BE2C (cell line): Measurements from ENCODE around the gene TNFAIP6. TPM values are rescaled to one million over a fixed set of nuclear protein-coding genes. Genes with fewer than 3 reads are reported as not detected.
"Not testable (repeated sequence)": the region's sequence is repeated elsewhere in the genome, so short reads cannot be mapped to it uniquely, and the experiment has no call there.

Experiments
- DNase-seq: peaks from one replicate; pipeline ENCODE4 v3.0.0-alpha.2; 2020
- H3K27me3 ChIP-seq: fragments of 250-450 bp; sonication (Bioruptor Pico); 2 replicates; pipeline ENCODE4 v1.5.1; 2020; ENCODE audit warnings: mild to moderate bottlenecking
- H3K36me3 ChIP-seq: fragments of 250-450 bp; sonication (Bioruptor Pico); 2 replicates; pipeline ENCODE4 v1.5.1; 2020; ENCODE audit warnings: mild to moderate bottlenecking
- H3K4me1 ChIP-seq: fragments of 250-450 bp; sonication (Bioruptor Pico); 2 replicates; pipeline ENCODE4 v1.5.1; 2020
- H3K4me3 ChIP-seq: 2 replicates; pipeline ENCODE4 v1.5.1; 2011; ENCODE audit warnings: low read depth, low read length
- H3K9me3 ChIP-seq: fragments of 250-450 bp; sonication (Bioruptor Pico); 2 replicates; pipeline ENCODE4 v1.5.1; 2020
- polyA plus RNA-seq: library from polyadenylated mRNA; unstranded; fragments of >200 nt; gene quantifications from one replicate; pipeline ENCODE4 v1.2.1, GENCODE V29; 2012; ENCODE audit warnings: low read depth, missing spikeins; ENCODE audit not compliant: insufficient read length, insufficient read depth
- TF ChIP-seq, protein P1 (sequence below): IDR thresholded peaks from 2 replicates; pipeline ENCODE4 v1.5.1; 2012; ENCODE audit warnings: mild to moderate bottlenecking, low read depth, low read length

Gene TNFAIP6, protein sequence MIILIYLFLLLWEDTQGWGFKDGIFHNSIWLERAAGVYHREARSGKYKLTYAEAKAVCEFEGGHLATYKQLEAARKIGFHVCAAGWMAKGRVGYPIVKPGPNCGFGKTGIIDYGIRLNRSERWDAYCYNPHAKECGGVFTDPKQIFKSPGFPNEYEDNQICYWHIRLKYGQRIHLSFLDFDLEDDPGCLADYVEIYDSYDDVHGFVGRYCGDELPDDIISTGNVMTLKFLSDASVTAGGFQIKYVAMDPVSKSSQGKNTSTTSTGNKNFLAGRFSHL
- polyA plus RNA-seq, result not detected

DNA sequence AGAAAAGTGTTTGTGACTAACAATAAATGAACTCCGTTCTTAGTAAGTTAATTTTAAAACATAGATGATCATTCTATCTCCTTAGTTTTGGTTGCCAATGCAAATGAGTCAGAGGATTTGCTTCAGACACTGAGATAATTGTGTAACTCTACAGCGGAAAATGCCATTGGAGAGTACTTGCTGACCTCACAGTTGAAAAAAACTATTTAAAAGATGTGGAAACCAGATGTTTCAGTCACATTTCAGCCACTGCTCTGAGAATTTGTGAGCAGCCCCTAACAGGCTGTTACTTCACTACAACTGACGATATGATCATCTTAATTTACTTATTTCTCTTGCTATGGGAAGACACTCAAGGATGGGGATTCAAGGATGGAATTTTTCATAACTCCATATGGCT lies at the start of gene TNFAIP6:
Gene TNFAIP6 (plus strand): TSS at position 234 of the 400 bp plus-strand sequence. CDS start 75 bp downstream, at position 309.
- TF ChIP-seq, protein P1, sequence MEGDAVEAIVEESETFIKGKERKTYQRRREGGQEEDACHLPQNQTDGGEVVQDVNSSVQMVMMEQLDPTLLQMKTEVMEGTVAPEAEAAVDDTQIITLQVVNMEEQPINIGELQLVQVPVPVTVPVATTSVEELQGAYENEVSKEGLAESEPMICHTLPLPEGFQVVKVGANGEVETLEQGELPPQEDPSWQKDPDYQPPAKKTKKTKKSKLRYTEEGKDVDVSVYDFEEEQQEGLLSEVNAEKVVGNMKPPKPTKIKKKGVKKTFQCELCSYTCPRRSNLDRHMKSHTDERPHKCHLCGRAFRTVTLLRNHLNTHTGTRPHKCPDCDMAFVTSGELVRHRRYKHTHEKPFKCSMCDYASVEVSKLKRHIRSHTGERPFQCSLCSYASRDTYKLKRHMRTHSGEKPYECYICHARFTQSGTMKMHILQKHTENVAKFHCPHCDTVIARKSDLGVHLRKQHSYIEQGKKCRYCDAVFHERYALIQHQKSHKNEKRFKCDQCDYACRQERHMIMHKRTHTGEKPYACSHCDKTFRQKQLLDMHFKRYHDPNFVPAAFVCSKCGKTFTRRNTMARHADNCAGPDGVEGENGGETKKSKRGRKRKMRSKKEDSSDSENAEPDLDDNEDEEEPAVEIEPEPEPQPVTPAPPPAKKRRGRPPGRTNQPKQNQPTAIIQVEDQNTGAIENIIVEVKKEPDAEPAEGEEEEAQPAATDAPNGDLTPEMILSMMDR, result no peak
- DNase-seq, result no peak
- H3K4me3 ChIP-seq, result no peak within 1 kb of the TSS
- H3K36me3 ChIP-seq, result no peaks in the 10 kb centered on the region
- no peaks in the 10 kb centered on the region for H3K4me1 ChIP-seq
- H3K9me3 ChIP-seq, result no peaks in the 10 kb centered on the region
- no peaks in the 10 kb centered on the region for H3K27me3 ChIP-seq

DNA sequence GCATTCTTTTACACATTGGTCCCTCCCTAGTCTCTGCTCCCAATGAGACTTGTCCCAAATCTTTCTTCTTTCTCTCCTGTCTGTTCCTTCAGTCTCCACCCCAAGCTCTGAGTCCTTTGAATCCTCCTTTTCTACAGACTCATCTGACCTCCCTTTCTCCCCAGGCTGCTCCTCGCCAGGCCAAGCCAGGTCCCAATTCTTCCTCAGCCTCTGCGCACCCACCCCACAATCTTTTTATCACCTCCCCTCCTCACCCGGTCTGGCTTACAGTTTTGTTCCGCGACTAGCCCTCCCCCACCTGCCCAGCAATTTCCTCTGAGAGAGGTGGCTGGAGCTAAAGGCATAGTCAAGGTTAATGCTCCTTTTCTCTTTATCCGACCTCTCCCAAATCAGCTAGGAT lies 47.1 kb upstream of the TNFAIP6 start:
- not testable (repeated sequence) for H3K36me3 ChIP-seq, H3K4me1 ChIP-seq, H3K4me3 ChIP-seq, H3K9me3 ChIP-seq, DNase-seq, H3K27me3 ChIP-seq

DNA sequence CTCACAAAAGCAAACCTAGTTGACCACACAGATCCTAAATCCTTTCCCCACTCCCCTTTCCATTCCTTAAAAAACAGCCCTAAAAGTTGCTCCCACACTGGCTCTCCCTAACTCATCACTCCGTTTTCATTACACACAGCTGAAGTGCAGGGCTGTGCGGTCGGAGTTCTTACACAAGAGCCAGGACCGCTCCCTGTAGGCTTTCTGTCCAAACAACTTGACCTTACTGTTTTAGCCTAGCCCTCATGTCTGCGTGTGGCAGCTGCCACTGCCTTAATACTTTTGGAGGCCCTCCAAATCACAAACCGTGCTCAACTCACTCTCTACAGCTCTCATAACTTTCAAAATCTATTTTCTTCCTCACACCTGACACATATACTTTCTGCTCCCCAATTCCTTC lies 45.0 kb upstream of the TNFAIP6 start:
- not testable (repeated sequence) for H3K27me3 ChIP-seq, H3K36me3 ChIP-seq, H3K9me3 ChIP-seq, DNase-seq, H3K4me3 ChIP-seq
- peaks cover 12% of the 10 kb centered on the region for H3K4me1 ChIP-seq

DNA sequence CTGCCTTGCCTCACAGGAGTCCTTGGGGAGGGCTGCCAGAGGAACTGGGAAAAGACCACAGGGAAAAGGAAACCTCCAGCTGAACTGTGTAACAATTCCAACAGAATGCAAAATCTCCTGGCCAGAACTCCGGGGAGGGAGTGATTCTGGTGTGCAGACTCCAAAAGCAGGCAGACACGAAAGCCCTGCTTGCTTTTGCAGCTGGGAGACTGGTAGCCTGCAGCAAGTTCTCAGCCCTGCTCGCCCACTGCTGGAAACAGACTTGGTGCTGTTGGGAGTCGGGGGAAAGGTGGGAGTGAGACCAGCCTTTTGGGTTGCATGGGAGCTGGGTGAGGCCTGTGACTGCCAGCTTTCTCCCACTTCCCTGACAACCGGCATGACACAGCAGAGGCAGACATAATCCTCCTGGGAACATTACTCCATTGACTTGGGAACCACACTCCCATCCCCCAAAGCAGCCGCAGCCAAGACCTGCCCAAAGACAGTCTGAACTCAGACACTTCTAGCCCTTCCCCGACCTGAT lies 42.0 kb upstream of the TNFAIP6 start:
- H3K36me3 ChIP-seq, result no peaks in the 10 kb centered on the region
- H3K4me3 ChIP-seq, result no peak overlapping the region
- no peaks in the 10 kb centered on the region for H3K9me3 ChIP-seq
- no peaks in the 10 kb centered on the region for H3K27me3 ChIP-seq
- TF ChIP-seq, protein P1, result no peak
- peak; percentile 32 for DNase-seq
- H3K4me1 ChIP-seq, result peaks cover 12% of the 10 kb centered on the region

DNA sequence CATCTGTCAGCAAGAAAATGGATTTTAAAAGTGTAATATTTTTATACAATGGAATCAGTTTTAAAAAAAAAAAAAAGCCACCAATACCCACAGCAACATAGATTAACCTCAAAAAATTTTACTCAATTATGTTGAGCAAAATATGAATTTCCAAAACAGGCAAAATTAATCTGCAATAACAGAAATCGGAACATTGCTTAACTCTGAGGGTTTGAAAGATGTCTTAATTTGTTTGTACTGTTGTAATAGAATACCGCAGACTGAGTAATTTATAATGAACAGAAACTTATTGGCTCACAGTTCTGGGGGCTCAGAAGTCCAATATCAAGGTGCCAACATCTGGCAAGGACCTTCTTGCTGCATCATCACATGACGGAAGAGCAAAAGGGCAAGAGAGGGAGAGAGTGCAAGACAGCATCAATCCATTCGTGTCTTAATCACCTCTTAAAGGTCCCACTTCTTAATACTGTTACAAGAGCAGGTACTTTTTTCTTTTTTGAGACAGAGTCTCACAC lies 31.8 kb upstream of the TNFAIP6 start:
- H3K9me3 ChIP-seq, result no peaks in the 10 kb centered on the region
- DNase-seq, result no peak
- H3K4me3 ChIP-seq, result no peak overlapping the region
- H3K4me1 ChIP-seq, result no peaks in the 10 kb centered on the region
- TF ChIP-seq, protein P1, result no peak
- no peaks in the 10 kb centered on the region for H3K36me3 ChIP-seq
- H3K27me3 ChIP-seq, result no peaks in the 10 kb centered on the region

DNA sequence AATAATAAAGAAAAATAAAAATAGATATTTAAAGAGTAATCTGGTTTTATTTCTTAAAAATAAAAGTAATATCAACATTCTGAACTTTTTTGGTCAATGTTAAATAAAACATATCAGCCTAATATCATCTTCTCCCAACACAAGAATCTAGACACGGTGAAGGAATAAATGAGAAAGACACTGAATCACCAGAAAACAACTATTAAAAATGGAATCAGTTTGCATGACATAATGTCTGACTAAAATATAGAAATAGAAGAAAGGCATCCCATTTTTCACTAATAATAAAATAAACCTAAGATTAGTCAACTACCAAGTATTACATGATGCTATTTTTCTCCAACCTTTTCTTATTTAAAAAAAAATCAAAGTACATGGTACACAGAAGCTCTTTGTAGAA lies 30.8 kb upstream of the TNFAIP6 start:
- no peaks in the 10 kb centered on the region for H3K9me3 ChIP-seq
- no peaks in the 10 kb centered on the region for H3K4me1 ChIP-seq
- H3K36me3 ChIP-seq, result no peaks in the 10 kb centered on the region
- TF ChIP-seq, protein P1, result no peak
- no peak for DNase-seq
- no peaks in the 10 kb centered on the region for H3K27me3 ChIP-seq
- no peak overlapping the region for H3K4me3 ChIP-seq

DNA sequence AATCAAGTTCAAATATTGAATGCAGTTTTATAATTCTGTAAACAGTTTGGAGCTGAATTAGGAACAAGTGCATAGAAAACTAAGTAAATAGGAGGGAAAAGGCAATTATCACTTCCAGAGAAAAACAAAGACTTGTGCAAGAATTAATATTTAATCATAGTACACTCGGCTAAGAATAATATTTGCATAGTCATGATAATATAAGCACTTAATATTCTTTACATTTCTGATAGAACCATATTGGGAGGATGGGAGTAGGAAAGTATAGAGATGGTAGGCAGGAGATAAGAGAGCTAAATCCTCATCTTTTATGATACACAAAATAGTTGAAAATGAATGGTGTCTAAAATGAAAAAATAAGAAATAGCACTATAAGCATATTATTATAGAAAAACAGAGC lies 27.4 kb upstream of the TNFAIP6 start:
- no peak for DNase-seq
- Histone ChIP-seq H3K4me3 (no peak overlapping the region), H3K4me1 (no peaks in the 10 kb centered on the region), H3K9me3 (no peaks in the 10 kb centered on the region), H3K27me3 (no peaks in the 10 kb centered on the region), H3K36me3 (no peaks in the 10 kb centered on the region)
- TF ChIP-seq, protein P1, result no peak
